ENCODE measurements around the gene PTPRM. TPM values are rescaled to one million over a fixed set of nuclear protein-coding genes. Genes with fewer than 3 reads are reported as not detected.

PTPRM gene
- polyA plus RNA-seq, 4 donors: 2.2 to 31.4 (median 18.1) TPM

GRCh38 chr18:7941533-7941932 lies 374.4 kb downstream of the PTPRM start:
- FAIRE-seq: no peak
- Histone ChIP-seq H3K27ac (ENCODE audit: low read depth in 1 of 3, low read length in 2 of 3) (peak overlapping the region in 1 of 3 donors; percentile 10), H3K9me3 (ENCODE audit: control insufficient read depth in 2 of 2, insufficient read depth in 1 of 2, low read depth in 1 of 2, low read length in 1 of 2) (no peaks in the 10 kb centered on the region), H3K27me3 (ENCODE audit: control insufficient read depth in 3 of 3, insufficient read depth in 3 of 3, low read length in 3 of 3) (no peaks in the 10 kb centered on the region), H3K36me3 (ENCODE audit: control insufficient read depth in 3 of 3, insufficient read depth in 2 of 3, low read depth in 1 of 3, low read length in 3 of 3) (no peaks in the 10 kb centered on the region), H3K4me3 (ENCODE audit: low read depth in 1 of 3, low read length in 3 of 3) (no peak overlapping the region), H3K4me1 (ENCODE audit: control insufficient read depth in 3 of 3, insufficient read depth in 2 of 3, low read depth in 1 of 3, low read length in 2 of 3) (peaks cover 0 to 6% (median 4%) of the 10 kb centered on the region in 3 donors)
- peak in 1 of 2 donors; percentile 89 for DNase-seq
- 5 to 57% (median 44%) methylated on average over 6 of the region's 6 CpGs for WGBS, 3 donors

GRCh38 chr18:7945882-7946281 lies 378.8 kb downstream of the PTPRM start:
- Histone ChIP-seq H3K4me3 (ENCODE audit: low read depth in 1 of 3, low read length in 3 of 3) (no peak overlapping the region), H3K9me3 (ENCODE audit: control insufficient read depth in 2 of 2, insufficient read depth in 1 of 2, low read depth in 1 of 2, low read length in 1 of 2) (no peaks in the 10 kb centered on the region), H3K36me3 (ENCODE audit: control insufficient read depth in 3 of 3, insufficient read depth in 2 of 3, low read depth in 1 of 3, low read length in 3 of 3) (no peaks in the 10 kb centered on the region), H3K27me3 (ENCODE audit: control insufficient read depth in 3 of 3, insufficient read depth in 3 of 3, low read length in 3 of 3) (no peaks in the 10 kb centered on the region), H3K4me1 (ENCODE audit: control insufficient read depth in 3 of 3, insufficient read depth in 2 of 3, low read depth in 1 of 3, low read length in 2 of 3) (peaks cover 2 to 10% (median 6%) of the 10 kb centered on the region in 3 donors), H3K27ac (ENCODE audit: low read depth in 1 of 3, low read length in 2 of 3) (peak overlapping the region in 2 of 3 donors; percentile 34 to 77)
- DNase-seq (peak; percentile 53 to 61), FAIRE-seq (no peak)
- WGBS, 3 donors: 4 to 26% (median 9%) methylated on average over 3 of the region's 3 CpGs

GRCh38 chr18:7946734-7947377 lies 379.7 kb downstream of the PTPRM start:
- Histone ChIP-seq H3K27me3 (ENCODE audit: control insufficient read depth in 3 of 3, insufficient read depth in 3 of 3, low read length in 3 of 3) (no peaks in the 10 kb centered on the region), H3K9me3 (ENCODE audit: control insufficient read depth in 2 of 2, insufficient read depth in 1 of 2, low read depth in 1 of 2, low read length in 1 of 2) (no peaks in the 10 kb centered on the region), H3K27ac (ENCODE audit: low read depth in 1 of 3, low read length in 2 of 3) (peak overlapping the region; percentile 42 to 77 (median 50)), H3K4me1 (ENCODE audit: control insufficient read depth in 3 of 3, insufficient read depth in 2 of 3, low read depth in 1 of 3, low read length in 2 of 3) (peaks cover 2 to 10% (median 6%) of the 10 kb centered on the region in 3 donors), H3K4me3 (ENCODE audit: low read depth in 1 of 3, low read length in 3 of 3) (peak overlapping the region in 2 of 3 donors; percentile 8 to 37), H3K36me3 (ENCODE audit: control insufficient read depth in 3 of 3, insufficient read depth in 2 of 3, low read depth in 1 of 3, low read length in 3 of 3) (no peaks in the 10 kb centered on the region)
- no peak for FAIRE-seq
- WGBS, 3 donors: 26 to 63% (median 46%) methylated on average over 7 of the region's 7 CpGs
- DNase-seq: peak; percentile 67 to 72

GRCh38 chr18:7950380-7951136 lies 383.4 kb downstream of the PTPRM start:
- WGBS, 3 donors: 54 to 75% (median 57%) methylated on average over 6 of the region's 6 CpGs
- DNase-seq (peak; percentile 56 to 77), FAIRE-seq (no peak)
- no peak overlapping the region for H3K4me3 ChIP-seq (ENCODE audit: low read depth in 1 of 3, low read length in 3 of 3)
- no peaks in the 10 kb centered on the region for H3K27me3 ChIP-seq (ENCODE audit: control insufficient read depth in 3 of 3, insufficient read depth in 3 of 3, low read length in 3 of 3)
- no peaks in the 10 kb centered on the region for H3K9me3 ChIP-seq (ENCODE audit: control insufficient read depth in 2 of 2, insufficient read depth in 1 of 2, low read depth in 1 of 2, low read length in 1 of 2)
- peaks cover 4 to 10% (median 4%) of the 10 kb centered on the region in 3 donors for H3K4me1 ChIP-seq (ENCODE audit: control insufficient read depth in 3 of 3, insufficient read depth in 2 of 3, low read depth in 1 of 3, low read length in 2 of 3)
- peaks cover 0 to 4% (median 0%) of the 10 kb centered on the region in 3 donors for H3K36me3 ChIP-seq (ENCODE audit: control insufficient read depth in 3 of 3, insufficient read depth in 2 of 3, low read depth in 1 of 3, low read length in 3 of 3)
- H3K27ac ChIP-seq (ENCODE audit: low read depth in 1 of 3, low read length in 2 of 3): peak overlapping the region; percentile 34 to 61 (median 50)

- Histone ChIP-seq H3K27me3 (ENCODE audit: control insufficient read depth in 3 of 3, insufficient read depth in 3 of 3, low read length in 3 of 3) (no peaks in the 10 kb centered on the region), H3K36me3 (ENCODE audit: control insufficient read depth in 3 of 3, insufficient read depth in 2 of 3, low read depth in 1 of 3, low read length in 3 of 3) (peaks cover 0 to 4% (median 0%) of the 10 kb centered on the region in 3 donors), H3K4me1 (ENCODE audit: control insufficient read depth in 3 of 3, insufficient read depth in 2 of 3, low read depth in 1 of 3, low read length in 2 of 3) (peaks cover 2 to 3% (median 2%) of the 10 kb centered on the region in 3 donors), H3K27ac (ENCODE audit: low read depth in 1 of 3, low read length in 2 of 3) (peak overlapping the region in 1 of 3 donors; percentile 55), H3K9me3 (ENCODE audit: control insufficient read depth in 2 of 2, insufficient read depth in 1 of 2, low read depth in 1 of 2, low read length in 1 of 2) (no peaks in the 10 kb centered on the region), H3K4me3 (ENCODE audit: low read depth in 1 of 3, low read length in 3 of 3) (no peak overlapping the region)
- no peak for FAIRE-seq
- WGBS, 3 donors: 56 to 72% (median 61%) methylated on average over 8 of the region's 8 CpGs
- DNase-seq: peak; percentile 68 to 76
Measured at GRCh38 chr18:7953095-7953958, 386.2 kb downstream of the PTPRM start.

- no peak overlapping the region for H3K27ac ChIP-seq (ENCODE audit: low read depth in 1 of 3, low read length in 2 of 3)
- DNase-seq (no peak), FAIRE-seq (no peak)
- peaks cover 0 to 4% (median 0%) of the 10 kb centered on the region in 3 donors for H3K36me3 ChIP-seq (ENCODE audit: control insufficient read depth in 3 of 3, insufficient read depth in 2 of 3, low read depth in 1 of 3, low read length in 3 of 3)
- 35 to 89% (median 72%) methylated on average over 1 of the region's 1 CpG for WGBS, 3 donors
- peaks cover 2 to 3% (median 3%) of the 10 kb centered on the region in 3 donors for H3K4me1 ChIP-seq (ENCODE audit: control insufficient read depth in 3 of 3, insufficient read depth in 2 of 3, low read depth in 1 of 3, low read length in 2 of 3)
- no peak overlapping the region for H3K4me3 ChIP-seq (ENCODE audit: low read depth in 1 of 3, low read length in 3 of 3)
- H3K9me3 ChIP-seq (ENCODE audit: control insufficient read depth in 2 of 2, insufficient read depth in 1 of 2, low read depth in 1 of 2, low read length in 1 of 2): no peaks in the 10 kb centered on the region
- H3K27me3 ChIP-seq (ENCODE audit: control insufficient read depth in 3 of 3, insufficient read depth in 3 of 3, low read length in 3 of 3): no peaks in the 10 kb centered on the region
Measured at GRCh38 chr18:7954238-7954637, 387.1 kb downstream of the PTPRM start.

GRCh38 chr18:7955175-7955574 lies 388.1 kb downstream of the PTPRM start:
- peaks cover 2 to 3% (median 3%) of the 10 kb centered on the region in 3 donors for H3K4me1 ChIP-seq (ENCODE audit: control insufficient read depth in 3 of 3, insufficient read depth in 2 of 3, low read depth in 1 of 3, low read length in 2 of 3)
- WGBS, 3 donors: 87 to 98% (median 95%) methylated on average over 7 of the region's 7 CpGs
- DNase-seq (no peak), FAIRE-seq (no peak)
- no peak overlapping the region for H3K4me3 ChIP-seq (ENCODE audit: low read depth in 1 of 3, low read length in 3 of 3)
- H3K9me3 ChIP-seq (ENCODE audit: control insufficient read depth in 2 of 2, insufficient read depth in 1 of 2, low read depth in 1 of 2, low read length in 1 of 2): no peaks in the 10 kb centered on the region
- H3K27ac ChIP-seq (ENCODE audit: low read depth in 1 of 3, low read length in 2 of 3): no peak overlapping the region
- no peaks in the 10 kb centered on the region for H3K27me3 ChIP-seq (ENCODE audit: control insufficient read depth in 3 of 3, insufficient read depth in 3 of 3, low read length in 3 of 3)
- H3K36me3 ChIP-seq (ENCODE audit: control insufficient read depth in 3 of 3, insufficient read depth in 2 of 3, low read depth in 1 of 3, low read length in 3 of 3): peaks cover 0 to 4% (median 0%) of the 10 kb centered on the region in 3 donors

GRCh38 chr18:7957297-7957696 lies 390.2 kb downstream of the PTPRM start:
- no peaks in the 10 kb centered on the region for H3K9me3 ChIP-seq (ENCODE audit: control insufficient read depth in 2 of 2, insufficient read depth in 1 of 2, low read depth in 1 of 2, low read length in 1 of 2)
- WGBS, 3 donors: 69 to 79% (median 74%) methylated on average over 3 of the region's 3 CpGs
- no peak overlapping the region for H3K4me3 ChIP-seq (ENCODE audit: low read depth in 1 of 3, low read length in 3 of 3)
- H3K27me3 ChIP-seq (ENCODE audit: control insufficient read depth in 3 of 3, insufficient read depth in 3 of 3, low read length in 3 of 3): no peaks in the 10 kb centered on the region
- FAIRE-seq (no peak), DNase-seq (no peak)
- no peak overlapping the region for H3K27ac ChIP-seq (ENCODE audit: low read depth in 1 of 3, low read length in 2 of 3)
- H3K4me1 ChIP-seq (ENCODE audit: control insufficient read depth in 3 of 3, insufficient read depth in 2 of 3, low read depth in 1 of 3, low read length in 2 of 3): peaks cover 0 to 3% (median 2%) of the 10 kb centered on the region in 3 donors
- peaks cover 0 to 4% (median 0%) of the 10 kb centered on the region in 3 donors for H3K36me3 ChIP-seq (ENCODE audit: control insufficient read depth in 3 of 3, insufficient read depth in 2 of 3, low read depth in 1 of 3, low read length in 3 of 3)
